Right lobe of liver (tissue), 6 donors: ENCODE results near the gene FAM78A. TPM values are rescaled to one million over a fixed set of nuclear protein-coding genes. Genes with fewer than 3 reads are reported as not detected.

ENCODE experiments used
- ATAC-seq, 4 donors: fragments of 200-7000 bp; cut with Tn5 transposase; one replicate each; pipeline ENCODE4 v1.9.1; 2020; ENCODE audit warnings: mild to moderate bottlenecking in 4 of 4, moderate library complexity in 4 of 4
- DNase-seq, 3 donors: peaks; one replicate each; pipeline ENCODE4 v3.0.0-alpha.2; 2020
- H3K27ac ChIP-seq, 3 donors: fragments of 200-600 bp; one replicate each; pipeline ENCODE4 v1.8.0; 2022
- H3K27me3 ChIP-seq, 2 donors: fragments of 200-600 bp; one replicate each; pipeline ENCODE4 v1.8.0; 2022
- H3K36me3 ChIP-seq, 4 donors: fragments of 200-600 bp; sonication (generic) in 1 of 4; one replicate each; pipeline versions ENCODE4 v1.5.1 to v1.8.0; 2017 to 2022; ENCODE audit warnings: control low read depth in 1 of 4
- H3K4me1 ChIP-seq, 4 donors: fragments of 200-600 bp; sonication (generic) in 1 of 4; one replicate each; pipeline versions ENCODE4 v1.5.1 to v1.8.0; 2017 to 2022; ENCODE audit warnings: control low read depth in 1 of 4
- H3K4me3 ChIP-seq, 3 donors: fragments of 200-600 bp; one replicate each; pipeline ENCODE4 v1.8.0; 2022
- H3K9me3 ChIP-seq, 4 donors: fragments of 200-600 bp; sonication (generic) in 1 of 4; one replicate each; pipeline versions ENCODE4 v1.5.1 to v1.8.0; 2017 to 2022; ENCODE audit warnings: control low read depth in 1 of 4
- CTCF ChIP-seq, 4 donors: fragments of 200-600 bp in 3 of 4; fragments of 450-650 bp in 1 of 4; IDR thresholded peaks; one replicate each; pipeline versions ENCODE4 v1.5.1 to v1.8.0; 2016 to 2022; ENCODE audit warnings: antibody characterized with exemption in 4 of 4, mild to moderate bottlenecking in 2 of 4
- POLR2A ChIP-seq: fragments of 450-650 bp; IDR thresholded peaks from one replicate; pipeline ENCODE4 v1.6.1; 2017; ENCODE audit warnings: antibody characterized with exemption, mild to moderate bottlenecking
- WGBS: methylation state at CpG from one replicate; pipeline ENCODE4 v1.1.6; 2018; ENCODE audit warnings: low coverage, low lambda C conversion rate; ENCODE audit not compliant: insufficient coverage; ENCODE audit errors: missing lambda C conversion rate; 5-methylcytosine and 5-hydroxymethylcytosine counted together
- intact Hi-C, 2 donors: fragments of 100-400 bp; cut with DNase I; formaldehyde crosslinking; loops; one replicate each; pipeline versions ENCODE4 v1.11.2 to v1.14.1; 2022
- total RNA-seq, 6 experiments: library from RNA; depleted of rRNA in 2 of 6; stranded (reverse); fragments of >200 nt in 2 of 6; fragmentation: NEBNext Ultra II Directional in 3 of 6; extraction: Animal tissue kit (Norgen Biotek cat#: 25700) in 3 of 6; gene quantifications; one replicate each; pipeline versions ENCODE4 v1.1.0 to v1.2.4, GENCODE V29; 2016 to 2023
- donor health status: DM: no; HTN: yes; CAD: no.
- donor health status: DM: no; HTN: no; CAD: no.
- donor health status: DM: no; HTN: no; CAD: no.
- donor health status: DM: no; HTN: yes; CAD: no.
- donor health status: DM: no; HTN: yes; CAD: no.

Gene FAM78A
- total RNA-seq, 6 experiments from 2014 or later, result 0.92 to 2.4 (median 1.6) TPM

GRCh38 chr9:131291795-131292315 is 15.5 kb upstream of the FAM78A start:
- TF ChIP-seq CTCF (IDR thresholded peaks at IDR 0.05), result no peak
- no peak for TF ChIP-seq POLR2A
- no peaks in the 10 kb centered on the region for H3K27me3 ChIP-seq
- H3K4me3 ChIP-seq, result no peak overlapping the region
- WGBS, result 70% methylated on average over 4 of the region's 7 CpGs
- no peaks in the 10 kb centered on the region for H3K4me1 ChIP-seq
- intact Hi-C loops, result no loop called here
- H3K9me3 ChIP-seq, result no peaks in the 10 kb centered on the region
- ATAC-seq (no peak), DNase-seq (no peak)
- H3K27ac ChIP-seq, result no peak overlapping the region
- H3K36me3 ChIP-seq, result no peaks in the 10 kb centered on the region

DNA sequence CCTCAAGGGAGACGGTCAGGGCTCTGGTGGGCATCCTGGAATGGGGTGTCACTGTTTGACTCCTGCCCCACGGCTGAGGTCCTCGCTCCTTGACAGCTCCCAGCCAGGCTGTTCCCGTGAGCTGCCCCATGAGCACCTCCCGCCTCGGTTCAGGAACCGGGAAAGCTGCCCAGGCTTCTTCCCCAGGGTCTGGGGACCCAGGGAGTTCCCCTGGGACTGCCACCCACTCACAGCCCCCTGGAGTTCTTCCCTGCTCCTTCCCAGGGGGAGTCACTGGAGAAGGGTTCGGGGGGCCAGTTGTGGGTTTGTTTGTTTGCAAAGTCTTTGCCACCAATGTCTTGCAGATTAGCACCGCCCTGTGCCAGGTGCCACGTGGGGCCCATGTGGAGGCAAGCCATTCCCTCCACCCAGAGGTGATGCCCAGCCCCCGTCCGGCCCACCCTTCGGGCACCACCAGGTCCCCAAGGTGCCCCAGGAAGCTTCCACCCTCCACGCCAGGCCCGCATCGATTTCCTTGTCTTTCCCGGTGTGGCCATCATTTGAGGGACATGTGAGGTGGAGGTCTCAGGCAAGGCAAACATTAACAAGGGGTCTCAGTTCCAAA is 14.6 kb upstream of the FAM78A start:
- Histone ChIP-seq H3K4me1 (no peaks in the 10 kb centered on the region), H3K9me3 (no peaks in the 10 kb centered on the region), H3K27ac (no peak overlapping the region), H3K27me3 (no peaks in the 10 kb centered on the region), H3K36me3 (no peaks in the 10 kb centered on the region), H3K4me3 (no peak overlapping the region)
- no peak for TF ChIP-seq CTCF (IDR thresholded peaks at IDR 0.05)
- TF ChIP-seq POLR2A, result no peak
- 76% methylated on average over 4 of the region's 17 CpGs for WGBS
- no peak for DNase-seq
- no peak for ATAC-seq
- intact Hi-C loops, result no loop called here

DNA sequence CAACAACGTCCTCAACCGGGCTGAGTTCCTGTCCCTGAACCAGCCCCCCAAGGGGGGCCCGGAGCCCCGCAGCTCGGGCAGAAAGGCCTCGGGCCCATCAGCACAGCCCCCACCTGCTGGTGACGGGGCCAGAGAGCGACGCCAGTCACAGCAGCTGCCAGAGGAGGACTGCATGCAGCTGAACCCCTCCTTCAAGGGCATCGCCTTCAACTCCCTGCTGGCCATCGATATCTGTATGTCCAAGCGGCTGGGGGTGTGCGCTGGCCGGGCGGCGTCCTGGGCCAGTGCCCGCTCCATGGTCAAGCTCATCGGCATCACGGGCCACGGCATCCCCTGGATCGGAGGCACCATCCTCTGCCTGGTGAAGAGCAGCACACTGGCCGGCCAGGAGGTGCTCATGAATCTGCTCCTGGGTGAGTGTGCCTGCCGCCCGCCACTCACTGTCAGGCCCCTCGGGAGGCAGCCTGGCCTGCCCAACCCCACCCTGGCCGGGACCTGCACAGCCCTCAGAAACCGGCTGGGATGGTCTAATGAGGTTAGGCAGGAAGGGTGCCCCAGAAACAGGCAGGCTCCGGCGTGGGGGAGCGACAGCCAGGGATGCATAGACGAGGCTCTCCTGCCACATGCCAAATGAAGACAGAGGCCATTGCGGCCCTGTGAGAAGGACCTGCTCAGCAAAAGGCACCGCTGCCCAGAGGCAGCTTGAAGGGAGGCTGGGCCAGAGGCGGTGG is 13.9 kb upstream of the FAM78A start:
- peak in 1 of 4 donors; percentile 12 for ATAC-seq
- no peak for DNase-seq
- Histone ChIP-seq H3K27me3 (no peaks in the 10 kb centered on the region), H3K4me3 (peak overlapping the region; percentile 7 to 35 (median 21)), H3K27ac (no peak overlapping the region), H3K9me3 (no peaks in the 10 kb centered on the region), H3K36me3 (no peaks in the 10 kb centered on the region), H3K4me1 (no peaks in the 10 kb centered on the region)
- intact Hi-C loops, result no loop called here
- no peak for TF ChIP-seq CTCF (IDR thresholded peaks at IDR 0.05)
- TF ChIP-seq POLR2A, result no peak
- WGBS, result no CpG with 5 or more reads among the region's 34 CpGs

GRCh38 chr9:131289301-131290035 is 13.2 kb upstream of the FAM78A start, which contains the start of gene PLPP7:
TSS of gene PLPP7 (plus strand) at chr9:131289723. CDS start at chr9:131289998, 275 bp downstream.
- no peaks in the 10 kb centered on the region for H3K4me1 ChIP-seq
- H3K36me3 ChIP-seq, result no peaks in the 10 kb centered on the region
- ATAC-seq, result peak; percentile 43 to 66 (median 56)
- WGBS, result 53% methylated on average over 3 of the region's 28 CpGs
- H3K4me3 ChIP-seq, result peak within 1 kb of the TSS; percentile 7 to 35 (median 21)
- no peaks in the 10 kb centered on the region for H3K27me3 ChIP-seq
- no peak for DNase-seq
- no peak within 1 kb of the TSS for H3K27ac ChIP-seq
- intact Hi-C loops, result no loop called here
- H3K9me3 ChIP-seq, result no peaks in the 10 kb centered on the region
- no peak for TF ChIP-seq CTCF (IDR thresholded peaks at IDR 0.05)
- TF ChIP-seq POLR2A, result no peak
